BLaER1 treated with 17β-estradiol and CSF1 and Interleukin-3, amounts not matched to agents 10 nM and 100 nM (cell line): Measurements from ENCODE around the gene PTX4.

Source experiments
- H3K27ac ChIP-seq, 11 experiments: shearing (Covaris generic); formaldehyde crosslinking; 2 replicates each; pipeline ENCODE4 v1.8.1; 2022
- H3K27me3 ChIP-seq, 11 experiments: shearing (Covaris generic); formaldehyde crosslinking; 2 replicates each; pipeline ENCODE4 v1.8.1; 2022
- H3K36me3 ChIP-seq, 11 experiments: shearing (Covaris generic); formaldehyde crosslinking; 2 replicates each; pipeline ENCODE4 v1.8.1; 2022
- H3K4me1 ChIP-seq, 10 experiments: shearing (Covaris generic); formaldehyde crosslinking; 2 replicates each; pipeline ENCODE4 v1.8.1; 2022
- H3K4me2 ChIP-seq, 11 experiments: shearing (Covaris generic); formaldehyde crosslinking; 2 replicates each; pipeline ENCODE4 v1.8.1; 2022
- H3K4me3 ChIP-seq, 10 experiments: shearing (Covaris generic); formaldehyde crosslinking; 2 replicates each; pipeline ENCODE4 v1.8.1; 2022
- H3K9ac ChIP-seq, 11 experiments: shearing (Covaris generic); formaldehyde crosslinking; 2 replicates each; pipeline ENCODE4 v1.8.1; 2022
- H3K9me3 ChIP-seq, 11 experiments: shearing (Covaris generic); formaldehyde crosslinking; replicated peaks in 1 of 11; 2 replicates each; pipeline ENCODE4 v1.8.1; 2022
- H4K20me1 ChIP-seq, 11 experiments: shearing (Covaris generic); formaldehyde crosslinking; 2 replicates each; pipeline ENCODE4 v1.8.1; 2022
- Cebpa-rat ChIP-seq, 11 experiments: shearing (Covaris generic); IDR thresholded peaks; 2 replicates each; pipeline ENCODE4 v1.8.1; 2022

Gene PTX4

GRCh38 chr16:1468426-1468810 is 20.3 kb downstream of the PTX4 start:
- Histone ChIP-seq H3K9me3 (peaks cover 0 to 11% (median 0%) of the 10 kb centered on the region in 11 experiments; a peak in 1 of 22 replicates), H3K4me2 (peak overlapping the region; percentile 94 to 99 (median 98)), H4K20me1 (peaks cover 0 to 97% (median 29%) of the 10 kb centered on the region in 11 experiments; a peak in 14 of 22 replicates), H3K36me3 (peaks cover 26 to 41% (median 32%) of the 10 kb centered on the region in 11 experiments), H3K4me1 (peaks cover 65 to 80% (median 73%) of the 10 kb centered on the region in 10 experiments), H3K9ac (peak overlapping the region; percentile 57 to 99 (median 98); a peak in 20 of 22 replicates), H3K27ac (peak overlapping the region in 10 of 11 experiments; percentile 97 to 100 (median 99); a peak in 20 of 22 replicates), H3K4me3 (peak overlapping the region in 7 of 10 experiments; percentile 18 to 92 (median 58); a peak in 6 of 20 replicates), H3K27me3 (no peaks in the 10 kb centered on the region)
- no peak for TF ChIP-seq Cebpa-rat (IDR thresholded peaks at IDR 0.05)

GRCh38 chr16:1466968-1467521 is 21.7 kb downstream of the PTX4 start:
- H4K20me1 ChIP-seq, result peaks cover 0 to 99% (median 29%) of the 10 kb centered on the region in 11 experiments; a peak in 14 of 22 replicates
- peaks cover 52 to 66% (median 60%) of the 10 kb centered on the region in 10 experiments for H3K4me1 ChIP-seq
- TF ChIP-seq Cebpa-rat (IDR thresholded peaks at IDR 0.05), result no peak
- peak overlapping the region in 10 of 11 experiments; percentile 97 to 100 (median 99); a peak in 20 of 22 replicates for H3K27ac ChIP-seq
- peak overlapping the region; percentile 42 to 99 (median 98); a peak in 21 of 22 replicates for H3K9ac ChIP-seq
- H3K9me3 ChIP-seq, result peaks cover 0 to 11% (median 0%) of the 10 kb centered on the region in 11 experiments; a peak in 1 of 22 replicates
- no peaks in the 10 kb centered on the region for H3K27me3 ChIP-seq
- H3K36me3 ChIP-seq, result peaks cover 39 to 55% (median 46%) of the 10 kb centered on the region in 11 experiments
- peak overlapping the region; percentile 94 to 99 (median 98) for H3K4me2 ChIP-seq
- H3K4me3 ChIP-seq, result peak overlapping the region in 1 of 10 experiments; percentile 14; a peak in 1 of 20 replicates

GRCh38 chr16:1466054-1466453 is 22.7 kb downstream of the PTX4 start:
- no peak overlapping the region for H3K4me3 ChIP-seq
- peaks cover 42 to 61% (median 54%) of the 10 kb centered on the region in 10 experiments for H3K4me1 ChIP-seq
- peaks cover 0 to 2% (median 0%) of the 10 kb centered on the region in 11 experiments; a peak in 1 of 22 replicates for H3K9me3 ChIP-seq
- peak overlapping the region in 4 of 11 experiments; percentile 97 to 99 (median 98); a peak in 8 of 22 replicates for H3K4me2 ChIP-seq
- H4K20me1 ChIP-seq, result peaks cover 0 to 99% (median 32%) of the 10 kb centered on the region in 11 experiments; a peak in 14 of 22 replicates
- peak overlapping the region in 8 of 11 experiments; percentile 97 to 100 (median 98); a peak in 16 of 22 replicates for H3K27ac ChIP-seq
- H3K36me3 ChIP-seq, result peaks cover 49 to 64% (median 55%) of the 10 kb centered on the region in 11 experiments
- peak overlapping the region in 8 of 11 experiments; percentile 27 to 99 (median 98); a peak in 11 of 22 replicates for H3K9ac ChIP-seq
- H3K27me3 ChIP-seq, result no peaks in the 10 kb centered on the region
- TF ChIP-seq Cebpa-rat (IDR thresholded peaks at IDR 0.05), result no peak

- Histone ChIP-seq H3K27me3 (no peaks in the 10 kb centered on the region), H3K4me1 (peaks cover 38 to 61% (median 54%) of the 10 kb centered on the region in 10 experiments), H3K9me3 (no peaks in the 10 kb centered on the region), H3K27ac (peak overlapping the region in 7 of 11 experiments; percentile 20 to 100 (median 98); a peak in 11 of 22 replicates), H4K20me1 (peaks cover 0 to 100% (median 37%) of the 10 kb centered on the region in 11 experiments; a peak in 14 of 22 replicates), H3K36me3 (peaks cover 54 to 70% (median 61%) of the 10 kb centered on the region in 11 experiments), H3K9ac (peak overlapping the region in 8 of 11 experiments; percentile 5 to 99 (median 95); a peak in 9 of 22 replicates), H3K4me3 (no peak overlapping the region), H3K4me2 (no peak overlapping the region)
- no peak for TF ChIP-seq Cebpa-rat (IDR thresholded peaks at IDR 0.05)
These were observed 23.2 kb downstream of the PTX4 start for GRCh38 chr16:1465567-1465915.

- peak overlapping the region in 7 of 11 experiments; percentile 29 to 100 (median 98); a peak in 12 of 22 replicates for H3K27ac ChIP-seq
- peak overlapping the region in 7 of 11 experiments; percentile 5 to 99 (median 35); a peak in 8 of 22 replicates for H3K9ac ChIP-seq
- no peak overlapping the region for H3K4me2 ChIP-seq
- peaks cover 59 to 75% (median 66%) of the 10 kb centered on the region in 11 experiments for H3K36me3 ChIP-seq
- peaks cover 0 to 100% (median 42%) of the 10 kb centered on the region in 11 experiments; a peak in 14 of 22 replicates for H4K20me1 ChIP-seq
- H3K4me1 ChIP-seq, result peaks cover 36 to 61% (median 54%) of the 10 kb centered on the region in 10 experiments
- H3K27me3 ChIP-seq, result no peaks in the 10 kb centered on the region
- no peak overlapping the region for H3K4me3 ChIP-seq
- no peak for TF ChIP-seq Cebpa-rat (IDR thresholded peaks at IDR 0.05)
- H3K9me3 ChIP-seq, result no peaks in the 10 kb centered on the region
These were observed 23.7 kb downstream of the PTX4 start for GRCh38 chr16:1464894-1465566.

- Histone ChIP-seq H3K4me1 (peaks cover 35 to 64% (median 56%) of the 10 kb centered on the region in 10 experiments), H3K9ac (peak overlapping the region in 6 of 11 experiments; percentile 17 to 99 (median 43); a peak in 7 of 22 replicates), H4K20me1 (peaks cover 0 to 100% (median 46%) of the 10 kb centered on the region in 11 experiments; a peak in 15 of 22 replicates), H3K36me3 (peaks cover 62 to 79% (median 69%) of the 10 kb centered on the region in 11 experiments), H3K27ac (peak overlapping the region in 6 of 11 experiments; percentile 22 to 100 (median 98); a peak in 11 of 22 replicates), H3K4me2 (no peak overlapping the region), H3K9me3 (no peaks in the 10 kb centered on the region), H3K4me3 (no peak overlapping the region), H3K27me3 (no peaks in the 10 kb centered on the region)
- TF ChIP-seq Cebpa-rat (IDR thresholded peaks at IDR 0.05), result no peak
These were observed 24.4 kb downstream of the PTX4 start for GRCh38 chr16:1464196-1464893.

- no peaks in the 10 kb centered on the region for H3K9me3 ChIP-seq
- H3K4me1 ChIP-seq, result peaks cover 20 to 61% (median 50%) of the 10 kb centered on the region in 10 experiments
- peak overlapping the region in 7 of 11 experiments; percentile 20 to 91 (median 87); a peak in 11 of 22 replicates for H3K27ac ChIP-seq
- H3K4me3 ChIP-seq, result no peak overlapping the region
- no peaks in the 10 kb centered on the region for H3K27me3 ChIP-seq
- peaks cover 72 to 97% (median 87%) of the 10 kb centered on the region in 11 experiments for H3K36me3 ChIP-seq
- peak overlapping the region in 7 of 11 experiments; percentile 25 to 80 (median 44); a peak in 7 of 22 replicates for H3K9ac ChIP-seq
- H3K4me2 ChIP-seq, result peak overlapping the region in 7 of 11 experiments; percentile 79 to 94 (median 84); a peak in 7 of 22 replicates
- no peak for TF ChIP-seq Cebpa-rat (IDR thresholded peaks at IDR 0.05)
- peaks cover 0 to 100% (median 58%) of the 10 kb centered on the region in 11 experiments; a peak in 16 of 22 replicates for H4K20me1 ChIP-seq
These were observed 27.6 kb downstream of the PTX4 start for GRCh38 chr16:1461146-1461545.
